Tongue (tissue), 2 donors: ENCODE results near the gene FBXO10. TPM values are rescaled to one million over a fixed set of nuclear protein-coding genes. Genes with fewer than 3 reads are reported as not detected.

Experiments used
- DNase-seq: peaks from one replicate; pipeline ENCODE4 v3.0.0-alpha.2; 2015
- total RNA-seq: library from RNA; depleted of rRNA; stranded (reverse); fragments of >200 nt; gene quantifications from one replicate; pipeline ENCODE4 v1.2.3, GENCODE V29; 2014

Gene FBXO10
- total RNA-seq, 1 donor from 2014 or later, result 29.5 TPM

- DNase-seq, result peak; percentile 97
Observed at GRCh38 chr9:37592108-37592951, 16.1 kb upstream of the FBXO10 start, which contains the start of gene TOMM5. Gene TOMM5, minus strand, starts transcription at chr9:37592597. Its CDS starts 65 bp downstream, at chr9:37592532.

DNA sequence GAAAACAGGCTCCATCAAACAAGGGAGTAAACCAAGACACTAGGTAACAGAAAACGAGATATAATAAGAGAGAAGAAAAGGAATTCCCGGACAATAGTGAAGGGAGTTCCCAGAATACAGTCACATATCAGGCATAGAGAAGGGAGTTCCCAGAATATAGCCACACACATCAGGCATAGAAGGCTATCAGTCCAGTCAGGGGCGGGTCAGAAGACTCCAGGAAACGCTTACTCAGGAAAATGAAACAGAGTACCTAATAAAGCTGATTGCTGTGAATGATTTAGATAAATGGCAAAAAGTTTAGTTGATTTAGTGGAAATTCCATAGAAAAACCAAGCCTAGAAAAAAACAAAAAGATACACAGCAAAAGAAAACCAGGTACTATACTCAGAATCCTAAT is 11.3 kb upstream of the FBXO10 start:
- no peak for DNase-seq

GRCh38 chr9:37583522-37584121 is 7.4 kb upstream of the FBXO10 start:
- no peak for DNase-seq

GRCh38 chr9:37582548-37583157 is 6.5 kb upstream of the FBXO10 start:
- DNase-seq, result peak; percentile 78

DNA sequence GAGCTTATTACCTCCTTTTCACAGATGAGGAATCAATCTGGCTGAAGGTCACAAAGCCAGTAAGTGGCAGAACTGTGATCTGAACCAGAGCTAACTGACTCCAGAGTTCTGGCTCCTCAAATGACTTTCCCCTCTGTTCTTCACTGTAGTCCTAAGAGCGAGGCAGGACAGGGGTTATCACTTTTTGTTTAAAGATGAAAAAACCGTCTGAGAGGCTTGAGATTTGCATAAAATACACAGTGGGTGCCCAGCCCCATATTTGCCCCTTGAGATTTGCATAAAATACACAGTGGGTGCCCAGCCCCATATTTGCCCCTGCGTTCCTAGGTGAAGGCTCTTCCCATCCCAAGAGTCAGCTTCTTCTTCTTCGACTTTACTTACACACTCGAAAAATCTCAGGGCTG is 667 bp downstream of the FBXO10 start:
- peak; percentile 45 for DNase-seq

DNA sequence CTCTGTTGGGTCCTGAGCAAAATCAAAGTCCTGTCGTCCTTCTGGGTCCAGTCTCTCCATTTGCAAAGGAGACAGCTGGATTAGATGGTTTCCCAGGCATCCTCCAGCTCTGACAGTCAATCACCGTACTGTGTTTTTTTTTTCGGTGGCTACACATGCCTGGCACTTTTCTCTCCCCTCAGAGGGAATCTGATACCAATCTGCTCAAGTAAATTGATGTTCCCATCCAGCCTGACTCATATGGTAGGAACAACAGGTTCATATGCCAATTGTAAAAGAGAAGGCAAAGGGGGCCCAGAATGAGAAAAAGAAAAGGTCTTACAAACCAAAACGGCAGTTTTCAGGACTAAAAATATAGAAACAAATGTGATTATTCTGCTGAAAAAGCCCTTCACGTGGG is 1.2 kb downstream of the FBXO10 start:
- DNase-seq, result peak; percentile 74

GRCh38 chr9:37574241-37574721 is 1.9 kb downstream of the FBXO10 start:
- DNase-seq, result peak; percentile 37

DNA sequence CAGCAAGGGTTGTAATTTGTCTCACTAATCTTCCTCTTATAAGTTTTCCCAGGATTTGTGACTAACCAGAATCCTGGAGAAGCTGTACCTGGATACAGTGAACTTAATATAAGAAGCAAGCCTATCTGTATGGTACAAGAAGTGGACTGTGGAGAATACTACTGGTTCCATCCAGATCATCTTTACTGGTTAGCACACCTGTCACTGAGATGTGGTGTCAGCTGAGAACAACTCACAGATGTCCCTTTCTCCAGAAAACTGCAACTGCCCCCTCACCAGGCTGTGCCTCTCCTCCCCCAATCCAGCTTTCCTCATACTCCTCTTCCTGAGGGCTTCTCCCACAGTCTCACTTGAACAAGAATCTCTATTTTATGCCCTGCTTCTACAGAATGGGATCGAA is 4.9 kb downstream of the FBXO10 start:
- DNase-seq, result no peak

DNA sequence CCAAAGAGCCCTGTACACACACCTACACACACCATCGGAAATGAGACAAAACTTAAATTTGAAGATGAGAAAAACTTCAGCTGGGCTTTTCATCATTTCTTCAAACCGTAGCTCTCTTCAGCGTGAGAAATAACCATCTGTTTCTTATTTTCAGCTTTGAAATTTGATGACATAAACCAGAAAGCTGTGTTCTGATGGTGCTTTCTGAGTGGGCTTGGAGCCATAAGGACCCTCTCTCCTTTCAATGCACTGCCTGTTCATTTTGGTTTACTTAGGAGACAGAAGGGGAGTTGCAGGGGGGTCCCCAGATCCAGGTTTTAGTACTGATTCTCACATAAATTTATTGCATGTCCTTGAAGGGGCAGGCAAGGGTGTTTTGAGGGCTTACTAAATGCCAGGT is 9.5 kb downstream of the FBXO10 start:
- DNase-seq, result peak; percentile 68

GRCh38 chr9:37565661-37566618 is 10.2 kb downstream of the FBXO10 start:
- no peak for DNase-seq

DNA sequence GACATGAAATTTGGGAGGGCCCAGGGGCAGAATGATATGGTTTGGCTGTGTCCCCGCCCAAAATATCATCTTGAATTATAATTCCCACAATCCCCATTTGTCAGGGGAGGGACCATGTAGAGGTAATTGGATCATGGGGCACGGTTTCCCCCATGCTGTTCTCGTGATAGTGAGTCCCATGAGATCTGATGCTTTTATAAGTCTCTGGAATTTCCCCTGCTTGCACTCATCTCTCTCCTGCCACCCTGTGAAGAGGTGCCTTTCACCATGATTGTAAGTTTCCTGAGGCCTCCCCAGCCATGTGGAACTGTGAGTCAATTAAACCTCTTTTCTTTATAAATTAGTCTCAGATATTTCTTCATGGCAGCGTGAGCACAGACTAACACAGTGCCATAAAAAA is 11.3 kb downstream of the FBXO10 start:
- DNase-seq, result no peak

DNA sequence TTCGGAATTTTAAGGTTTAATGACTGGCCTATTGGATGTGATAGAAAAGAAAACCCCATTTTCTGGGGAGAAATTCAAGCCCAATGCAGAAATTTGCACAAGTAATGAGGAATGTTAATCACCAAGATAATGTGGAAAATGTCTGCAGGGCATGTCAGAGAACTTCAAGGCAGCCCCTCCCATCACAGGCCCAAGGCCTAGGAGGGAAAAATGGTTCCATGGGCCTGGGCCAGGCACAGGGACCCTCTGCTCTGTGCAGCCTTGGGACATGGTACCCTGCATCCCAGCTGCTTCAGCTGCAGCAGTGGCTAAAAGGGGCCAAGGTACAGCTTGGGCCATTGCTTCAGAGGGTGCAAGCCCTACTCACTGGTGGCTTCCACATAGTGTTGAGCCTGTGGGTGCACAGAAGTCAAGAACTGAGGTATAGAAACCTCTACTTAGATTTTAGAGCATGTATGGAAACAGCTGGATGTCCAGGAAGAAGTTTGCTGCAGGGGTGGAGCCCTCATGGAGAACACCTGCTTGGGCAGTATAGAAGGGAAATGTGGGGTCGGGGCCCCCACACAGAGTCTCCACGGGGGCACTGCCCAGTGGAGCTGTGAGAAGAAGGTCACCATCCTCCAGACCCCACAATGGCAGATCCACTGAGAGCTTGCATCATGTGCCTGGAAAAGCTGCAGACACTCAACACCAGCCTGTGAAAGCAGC is 12.2 kb downstream of the FBXO10 start:
- DNase-seq, result no peak

DNA sequence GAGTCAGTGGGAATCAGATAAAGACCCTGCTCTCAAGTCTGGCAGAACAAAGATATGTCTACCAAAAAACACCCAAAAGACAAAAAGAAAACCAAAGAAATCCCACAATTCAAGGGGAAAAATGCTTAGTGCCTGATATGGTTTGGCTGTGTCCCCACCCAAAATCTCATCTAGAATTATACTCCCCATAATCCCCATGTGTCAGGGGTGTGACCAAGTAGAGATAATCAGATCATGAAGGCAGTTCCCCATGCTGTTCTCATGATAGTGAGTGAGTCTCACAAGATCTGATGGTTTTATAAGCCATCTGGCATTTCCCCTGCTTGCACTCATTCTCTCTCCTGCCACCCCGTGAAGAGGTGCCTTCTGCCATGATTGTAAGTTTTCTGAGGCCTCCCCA is 13.4 kb downstream of the FBXO10 start:
- DNase-seq, result no peak

DNA sequence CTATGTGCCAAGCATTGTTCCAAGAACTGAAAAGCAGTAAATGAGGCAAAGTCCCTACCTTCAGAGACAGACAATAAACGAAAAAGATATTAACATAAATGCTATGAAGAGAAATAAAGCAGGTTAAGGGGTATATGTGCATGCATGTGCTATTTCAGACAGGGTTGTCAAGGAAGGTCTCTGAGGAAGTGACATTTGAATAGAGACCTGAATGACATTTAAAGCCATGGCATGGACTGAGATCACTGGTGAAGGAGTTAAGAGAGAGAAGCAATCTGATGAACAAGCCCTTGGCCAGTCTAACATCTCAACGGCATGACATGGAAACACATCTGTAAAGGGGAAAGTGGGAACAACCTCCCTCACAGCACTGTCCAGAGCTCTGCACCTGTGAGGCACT is 14.5 kb downstream of the FBXO10 start:
- DNase-seq, result no peak

DNA sequence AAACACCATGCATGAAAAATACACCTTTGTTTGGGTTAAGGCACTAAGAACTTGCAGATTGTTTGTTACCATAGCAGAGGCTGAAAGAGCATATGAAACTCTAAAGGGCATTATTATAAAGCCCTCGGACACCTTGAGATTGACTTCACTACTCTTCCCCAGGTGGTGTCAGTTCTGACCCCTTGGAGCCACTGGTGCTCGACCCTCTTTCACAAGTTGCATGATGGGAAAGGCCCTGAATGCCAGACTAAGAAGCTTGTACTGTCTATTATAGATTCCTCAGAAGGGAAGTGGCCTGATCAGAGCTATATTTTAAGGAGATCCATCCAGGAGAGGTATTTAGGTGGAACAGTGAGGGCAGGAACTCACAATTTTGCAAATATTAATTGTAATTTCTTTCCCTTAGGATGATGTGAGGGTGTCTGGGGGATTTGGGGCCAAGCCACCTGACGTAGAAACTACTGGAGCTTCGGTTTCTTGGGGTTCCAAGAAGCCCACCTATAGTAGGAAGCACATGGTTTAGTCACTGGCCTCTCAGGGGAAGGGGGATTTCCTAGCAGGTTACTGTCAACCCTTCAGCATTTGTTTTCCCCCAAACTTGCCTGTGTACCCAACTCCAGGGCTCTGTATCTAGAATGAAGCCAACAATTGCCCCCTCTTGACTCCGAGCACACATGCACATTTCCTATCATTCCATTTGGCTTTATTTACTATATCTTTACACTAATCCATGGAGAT is 16.2 kb downstream of the FBXO10 start:
- no peak for DNase-seq

DNA sequence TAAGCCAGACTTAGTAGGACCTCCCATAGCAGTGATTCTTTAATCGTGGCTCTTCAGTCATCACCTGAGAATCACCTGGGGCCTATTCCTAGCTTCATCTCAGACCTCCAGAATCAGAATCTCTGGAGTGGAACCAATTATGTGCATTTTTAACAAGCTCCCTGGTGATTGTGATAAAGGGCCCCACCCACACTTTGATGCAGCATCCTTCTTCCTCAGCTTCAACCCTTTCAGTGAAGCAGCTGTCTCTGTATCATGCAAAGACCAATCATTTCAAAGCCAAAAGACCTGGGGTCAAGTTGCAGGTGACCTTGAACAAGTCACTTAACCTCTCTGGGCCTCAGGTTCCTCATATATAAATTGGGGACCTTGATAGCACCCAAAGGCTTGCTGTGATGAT is 17.1 kb downstream of the FBXO10 start:
- no peak for DNase-seq

- no peak for DNase-seq
Observed at GRCh38 chr9:37555786-37556185, 20.4 kb downstream of the FBXO10 start.

GRCh38 chr9:37554318-37554717 is 21.9 kb downstream of the FBXO10 start:
- DNase-seq, result no peak

- no peak for DNase-seq
Observed at GRCh38 chr9:37551888-37552287, 24.3 kb downstream of the FBXO10 start.

DNA sequence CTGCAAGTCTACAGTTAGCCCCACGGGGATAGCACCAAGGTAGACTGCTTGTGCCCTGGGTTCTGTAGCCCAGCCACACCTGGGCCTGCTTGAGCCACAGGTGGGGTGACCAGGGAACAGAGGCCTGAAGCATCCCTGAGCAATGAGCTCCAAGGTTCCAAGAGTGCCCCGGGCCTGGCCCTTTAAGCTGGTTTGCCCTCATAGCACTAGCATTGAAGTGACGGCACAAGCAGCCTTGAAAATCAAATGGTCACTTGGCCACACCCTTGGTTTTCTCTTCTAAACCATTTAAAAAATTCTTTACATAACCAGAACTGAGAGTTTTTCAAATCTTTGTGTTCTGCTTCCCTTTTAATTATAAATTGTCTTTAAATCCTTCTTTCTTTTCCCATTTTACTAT is 24.7 kb downstream of the FBXO10 start:
- no peak for DNase-seq

DNA sequence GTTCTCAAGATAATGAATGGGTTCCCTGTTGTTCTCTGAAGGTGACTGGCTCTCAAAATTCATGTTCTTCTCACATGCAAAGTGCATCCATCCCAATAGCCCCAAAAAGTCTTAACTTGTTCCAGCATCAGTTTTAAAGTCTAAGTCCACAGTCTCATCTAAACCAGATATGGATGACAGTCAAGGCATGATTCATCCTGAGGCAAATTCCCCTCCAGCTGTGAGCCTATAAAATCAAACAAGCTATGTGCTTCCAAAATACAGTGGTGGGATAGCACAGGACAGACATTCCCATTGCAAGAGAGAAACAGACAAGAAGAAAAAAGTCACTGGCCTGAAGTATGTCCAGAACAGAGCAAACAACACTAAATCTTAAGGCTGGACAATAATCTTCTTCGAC is 25.4 kb downstream of the FBXO10 start:
- DNase-seq, result no peak
